Adrenal gland (tissue), 5 donors: ENCODE measurements around the gene CXCL3.

Experiments used
- POLR2A ChIP-seq, 2 donors: fragments of 450-650 bp; IDR thresholded peaks; one replicate each; pipeline ENCODE4 v1.6.1; 2017; ENCODE audit warnings: antibody characterized with exemption in 2 of 2, mild to moderate bottlenecking in 2 of 2, moderate library complexity in 1 of 2
- TF ChIP-seq, protein P1 (sequence below), 6 experiments: fragments of 450-650 bp in 4 of 6; fragments of 200-600 bp in 2 of 6; sonication (generic) in 1 of 6; IDR thresholded peaks; 1 replicate in 5 of 6; 2 replicates in 1 of 6; pipeline versions ENCODE4 v1.5.1 to v1.8.0; 2016 to 2021; ENCODE audit warnings: antibody characterized with exemption in 6 of 6, mild to moderate bottlenecking in 2 of 6, moderate library complexity in 1 of 6
- donor health status: DM: no; HTN: no; CAD: no.

DNA sequence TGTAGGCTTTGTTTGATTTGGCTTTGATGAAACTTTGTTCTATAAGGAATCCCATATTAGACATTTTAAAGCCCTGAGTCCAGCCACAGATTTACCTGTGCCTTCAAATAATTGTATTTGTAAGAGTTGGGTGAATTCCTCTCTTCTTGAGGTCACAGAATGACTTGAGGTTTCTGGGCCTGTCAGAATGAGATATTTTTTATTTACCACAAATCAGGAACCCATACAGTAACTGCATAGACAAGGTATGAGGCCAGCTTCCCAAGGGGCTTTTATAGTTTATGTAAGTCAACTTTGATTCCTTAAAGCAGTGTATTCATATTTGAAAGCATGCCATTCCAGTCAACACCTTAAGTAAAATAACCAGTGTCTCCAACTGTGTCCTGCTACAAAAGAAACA, 29.1 kb upstream of the CXCL3 start:
- TF ChIP-seq, protein P1, sequence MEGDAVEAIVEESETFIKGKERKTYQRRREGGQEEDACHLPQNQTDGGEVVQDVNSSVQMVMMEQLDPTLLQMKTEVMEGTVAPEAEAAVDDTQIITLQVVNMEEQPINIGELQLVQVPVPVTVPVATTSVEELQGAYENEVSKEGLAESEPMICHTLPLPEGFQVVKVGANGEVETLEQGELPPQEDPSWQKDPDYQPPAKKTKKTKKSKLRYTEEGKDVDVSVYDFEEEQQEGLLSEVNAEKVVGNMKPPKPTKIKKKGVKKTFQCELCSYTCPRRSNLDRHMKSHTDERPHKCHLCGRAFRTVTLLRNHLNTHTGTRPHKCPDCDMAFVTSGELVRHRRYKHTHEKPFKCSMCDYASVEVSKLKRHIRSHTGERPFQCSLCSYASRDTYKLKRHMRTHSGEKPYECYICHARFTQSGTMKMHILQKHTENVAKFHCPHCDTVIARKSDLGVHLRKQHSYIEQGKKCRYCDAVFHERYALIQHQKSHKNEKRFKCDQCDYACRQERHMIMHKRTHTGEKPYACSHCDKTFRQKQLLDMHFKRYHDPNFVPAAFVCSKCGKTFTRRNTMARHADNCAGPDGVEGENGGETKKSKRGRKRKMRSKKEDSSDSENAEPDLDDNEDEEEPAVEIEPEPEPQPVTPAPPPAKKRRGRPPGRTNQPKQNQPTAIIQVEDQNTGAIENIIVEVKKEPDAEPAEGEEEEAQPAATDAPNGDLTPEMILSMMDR (IDR thresholded peaks at IDR 0.05), result no peak
- TF ChIP-seq POLR2A (IDR thresholded peaks at IDR 0.05), result no peak
